ENCODE data around the gene MEI1.

- TF ChIP-seq CTCF (IDR thresholded peaks at IDR 0.05; ENCODE audit: low read depth, low read length) (no peak), EZH2phosphoT487 (IDR thresholded peaks at IDR 0.05; ENCODE audit: low read depth) (no peak)
Observed at GRCh38 chr22:41768430-41768829, 69.1 kb downstream of the MEI1 start.

Measured in OCI-LY3 (cell line).